K562 (cell line): ENCODE data around the gene GLRA2. TPM values are rescaled to one million over a fixed set of nuclear protein-coding genes. Genes with fewer than 3 reads are reported as not detected.

Source experiments
- ATAC-seq: fragments of 200-7000 bp; cut with Tn5 transposase; 3 replicates; pipeline ENCODE4 v1.9.1; 2020; ENCODE audit warnings: moderate library complexity
- BruUV-seq: library from RNA; stranded (reverse); fragments of 400-500 nt; replicated peaks from 2 replicates; lab custom pipeline; 2021; lab: Mats Ljungman, UMichigan
- CTCF ChIA-PET: fragments of 300-600 bp; formaldehyde crosslinking; extraction: SDS; loops from one replicate; lab custom pipeline; 2021; ENCODE audit warnings: low intra/inter-chr PET ratio; lab: Yijun Ruan, JAX
- POLR2A ChIA-PET: fragments of 300-600, 350-650 bp; sonication (Branson Sonifier 250); formaldehyde crosslinking; extraction: SDS; loops from one replicate; lab custom pipeline; 2021; ENCODE audit warnings: antibody characterized with exemption, inconsistent platforms; lab: Yijun Ruan, JAX
- DNase-seq, 4 experiments: peaks; one replicate each; pipeline versions ENCODE4 v3.0.0 to v3.0.0-alpha.2; 2011 to 2018; ENCODE audit warnings: low spot score in 3 of 4, mixed read lengths in 3 of 4; ENCODE audit errors: extremely low read depth in 1 of 4
- FAIRE-seq: peaks from 2 replicates; lab custom pipeline; 2011; peaks lifted over from hg19 to GRCh38; lab: Jason Lieb, UNC
- H2AFZ ChIP-seq: 2 replicates; pipeline ENCODE4 v1.6.0; 2011; ENCODE audit warnings: low read depth, low read length, control low read depth, inconsistent platforms
- H3K27ac ChIP-seq: fragments of 200-600 bp; 3 replicates; pipeline ENCODE4 v1.8.0; 2011; ENCODE audit warnings: low read depth, mild to moderate bottlenecking, control low read depth, inconsistent platforms, low read length, moderate library complexity, mixed read lengths; ENCODE audit errors: extremely low read depth
- H3K27me3 ChIP-seq, 2 experiments: fragments of 300-600 bp in 1 of 2; 2 replicates in 1 of 2; 3 replicates in 1 of 2; pipeline versions ENCODE4 v1.6.0 to v1.8.0; 2011; ENCODE audit warnings: inconsistent platforms in 2 of 2, low read length in 2 of 2, mild to moderate bottlenecking in 1 of 2, mixed read lengths in 1 of 2, moderate library complexity in 1 of 2; ENCODE audit not compliant: control insufficient read depth in 2 of 2, insufficient read depth in 2 of 2
- H3K36me3 ChIP-seq: fragments of 300-600 bp; 3 replicates; pipeline ENCODE4 v1.8.0; 2011; ENCODE audit warnings: mild to moderate bottlenecking, low read length, inconsistent platforms; ENCODE audit not compliant: control insufficient read depth, insufficient read depth
- H3K4me1 ChIP-seq, 2 experiments: fragments of 200-600 bp in 1 of 2; replicated peaks in 1 of 2; 2 replicates in 1 of 2; 3 replicates in 1 of 2; pipeline versions ENCODE4 v1.5.1 to v1.8.0; 2011; ENCODE audit warnings: inconsistent platforms in 2 of 2, low read length in 2 of 2, mild to moderate bottlenecking in 1 of 2, mixed read lengths in 1 of 2, moderate library complexity in 1 of 2; ENCODE audit not compliant: control insufficient read depth in 2 of 2, insufficient read depth in 2 of 2
- H3K4me2 ChIP-seq: 2 replicates; pipeline ENCODE4 v1.6.1; 2011; ENCODE audit warnings: low read length, control low read depth, inconsistent platforms, mixed read lengths; ENCODE audit not compliant: insufficient read depth
- H3K4me3 ChIP-seq: fragments of 200-600 bp; sonication (generic), shearing (Covaris generic); 2 replicates; pipeline ENCODE4 v1.5.1; 2016; ENCODE audit warnings: control low read depth, inconsistent platforms
- H3K79me2 ChIP-seq: fragments of 200-600 bp; 3 replicates; pipeline ENCODE4 v1.8.0; 2011; ENCODE audit warnings: low read length, inconsistent platforms; ENCODE audit not compliant: control insufficient read depth, insufficient read depth
- H3K9ac ChIP-seq, 2 experiments: 2 replicates each; pipeline versions ENCODE4 v1.6.0 to v1.6.1; 2011; ENCODE audit warnings: low read depth in 2 of 2, low read length in 2 of 2, control low read depth in 1 of 2, inconsistent platforms in 1 of 2, mild to moderate bottlenecking in 1 of 2, mixed read lengths in 1 of 2; ENCODE audit not compliant: insufficient read depth in 1 of 2
- H3K9me1 ChIP-seq: one replicate; pipeline ENCODE4 v1.6.0; 2011; ENCODE audit warnings: inconsistent platforms, mild to moderate bottlenecking, low read length, moderate library complexity; ENCODE audit not compliant: control insufficient read depth, insufficient read depth
- H3K9me3 ChIP-seq: replicated peaks from 2 replicates; pipeline ENCODE4 v1.5.1; 2011; ENCODE audit warnings: low read depth, low read length, inconsistent platforms; ENCODE audit not compliant: control insufficient read depth, insufficient read depth
- H4K20me1 ChIP-seq: replicated peaks from 2 replicates; pipeline ENCODE4 v1.6.1; 2011; ENCODE audit warnings: low read length, inconsistent platforms, mixed read lengths; ENCODE audit not compliant: control insufficient read depth, insufficient read depth
- BDP1 ChIP-seq: IDR thresholded peaks from 3 replicates; pipeline ENCODE4 v1.6.1; 2011; ENCODE audit not compliant: insufficient read length, insufficient read depth
- XRCC4 ChIP-seq: IDR thresholded peaks from one replicate; pipeline ENCODE4 v1.6.1; 2011; ENCODE audit not compliant: insufficient read depth, insufficient read length; ENCODE audit errors: extremely low read depth
- ZNF217 ChIP-seq: sonication (generic); formaldehyde crosslinking; IDR thresholded peaks from 2 replicates; pipeline ENCODE4 v1.8.0; 2022; ENCODE audit warnings: mild to moderate bottlenecking, missing genetic modification reagents
- ZNF445 ChIP-seq: fragments of 250-450 bp; sonication (Bioruptor Pico); IDR thresholded peaks from 2 replicates; pipeline ENCODE4 v1.4.0; 2020; ENCODE audit warnings: low read depth, mild to moderate bottlenecking, moderate library complexity
- ZNF695 ChIP-seq: fragments of 450-650 bp; formaldehyde crosslinking; IDR thresholded peaks from 2 replicates; pipeline ENCODE4 v1.4.0; 2020; ENCODE audit warnings: mild to moderate bottlenecking, moderate library complexity
- WGBS: fragments of 100-300 bp; shearing (Covaris generic); methylation state at CpG from one replicate; pipeline ENCODE4 v1.1.6; 2016; ENCODE audit warnings: low coverage, mixed read lengths; ENCODE audit not compliant: insufficient coverage; ENCODE audit errors: missing lambda C conversion rate; 5-methylcytosine and 5-hydroxymethylcytosine counted together
- in situ Hi-C: fragments of 300-500 bp; cut with MboI; formaldehyde crosslinking; loops from 4 replicates; pipeline ENCODE4 v1.15.0; 2018; ENCODE audit warnings: inconsistent platforms, mixed read lengths
- intact Hi-C: fragments of 100-400 bp; cut with micrococcal nuclease; formaldehyde crosslinking; loops from 2 replicates; pipeline ENCODE4 v1.14.2; 2022
- polyA plus RNA-seq, 8 experiments: library from polyadenylated mRNA; depleted of rRNA in 4 of 8; stranded (reverse) in 5 of 8; unstranded in 3 of 8; fragments of >200 nt; fragmentation: Nextera tagmentation in 2 of 8; fragmentation: Illumina TruSeq in 1 of 8; extraction: Ambion mirVana in 2 of 8; extraction: Trizol in 1 of 8; gene quantifications; 2 replicates each; pipeline versions ENCODE4 v1.2.1 to v1.2.3, GENCODE V29; 2011 to 2014; ENCODE audit warnings: inconsistent platforms in 1 of 8, missing spikeins in 1 of 8
- total RNA-seq, 7 experiments: library from RNA; depleted of rRNA in 6 of 7; stranded (reverse); fragments of >200 nt in 6 of 7; fragmentation: Illumina TruSeq in 2 of 7; extraction: Trizol in 2 of 7; gene quantifications; 2 replicates each; pipeline versions ENCODE4 v1.2.1 to v1.2.3, GENCODE V29; 2011 to 2021; ENCODE audit warnings: low replicate concordance in 1 of 7
- TF ChIP-seq, protein P1 (sequence below): IDR thresholded peaks from 2 replicates; pipeline ENCODE4 v1.6.1; 2016; ENCODE audit warnings: missing genetic modification characterization, missing compliant biosample characterization
- TF ChIP-seq, protein P2 (sequence below): sonication (generic); formaldehyde crosslinking; IDR thresholded peaks from 2 replicates; pipeline ENCODE4 v1.8.0; 2022; ENCODE audit warnings: mild to moderate bottlenecking, missing genetic modification reagents, borderline replicate concordance
- TF ChIP-seq, protein P3 (sequence below): sonication (generic); formaldehyde crosslinking; IDR thresholded peaks from 2 replicates; pipeline ENCODE4 v1.8.1; 2023; ENCODE audit warnings: mild to moderate bottlenecking, missing genetic modification reagents

GLRA2 gene
- total and polyA plus RNA-seq, 9 of the 15 experiments (the other 6 are each of a cell fraction or from before 2014, with no cell fraction given), result not detected

DNA sequence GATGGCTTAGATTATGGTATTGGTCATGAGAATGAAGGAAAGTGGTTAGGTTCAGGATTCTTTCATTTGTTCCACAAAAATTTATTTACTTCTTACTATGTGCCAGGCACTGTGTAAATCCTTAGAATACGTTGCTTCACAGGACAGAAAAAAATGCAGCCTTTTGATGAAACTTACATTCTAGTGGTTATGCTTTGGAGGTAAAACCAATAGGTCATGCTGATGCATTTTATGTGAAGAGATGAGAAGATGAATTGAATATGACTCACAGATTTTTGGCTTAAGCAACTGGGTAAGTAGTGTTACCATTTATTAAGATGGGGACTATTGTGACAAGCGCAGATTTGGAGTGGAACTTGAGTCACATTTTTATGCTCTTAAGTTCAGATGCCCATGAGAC, 165.3 kb downstream of the GLRA2 start:
- ChIA-PET CTCF (no interaction called here), POLR2A (no interaction called here)
- intact Hi-C loops, result no loop called here
- no peak overlapping the region for H2AFZ ChIP-seq
- no peak for ATAC-seq
- no TSS peak for BruUV-seq
- H3K27me3 ChIP-seq, result no peaks in the 10 kb centered on the region
- H4K20me1 ChIP-seq, result no peaks in the 10 kb centered on the region
- H3K9ac ChIP-seq, result no peak overlapping the region
- no peak overlapping the region for H3K27ac ChIP-seq
- H3K4me3 ChIP-seq, result no peak overlapping the region
- no peaks in the 10 kb centered on the region for H3K9me3 ChIP-seq
- H3K9me1 ChIP-seq, result no peaks in the 10 kb centered on the region
- H3K36me3 ChIP-seq, result no peaks in the 10 kb centered on the region
- no peak overlapping the region for H3K4me2 ChIP-seq
- H3K79me2 ChIP-seq, result no peaks in the 10 kb centered on the region
- H3K4me1 ChIP-seq, result no peaks in the 10 kb centered on the region
- WGBS, result 0% methylated on average over 2 of the region's 2 CpGs
- DNase-seq, result no peak
- no peak for FAIRE-seq
- in situ Hi-C loops, result no loop called here
- TF ChIP-seq ZNF217 (no peak), ZNF695 (CRISPR knock-in tag) (no peak), XRCC4 (no peak), ZNF445 (CRISPR knock-in tag) (no peak), BDP1 (no peak)
- TF ChIP-seq, protein P1, sequence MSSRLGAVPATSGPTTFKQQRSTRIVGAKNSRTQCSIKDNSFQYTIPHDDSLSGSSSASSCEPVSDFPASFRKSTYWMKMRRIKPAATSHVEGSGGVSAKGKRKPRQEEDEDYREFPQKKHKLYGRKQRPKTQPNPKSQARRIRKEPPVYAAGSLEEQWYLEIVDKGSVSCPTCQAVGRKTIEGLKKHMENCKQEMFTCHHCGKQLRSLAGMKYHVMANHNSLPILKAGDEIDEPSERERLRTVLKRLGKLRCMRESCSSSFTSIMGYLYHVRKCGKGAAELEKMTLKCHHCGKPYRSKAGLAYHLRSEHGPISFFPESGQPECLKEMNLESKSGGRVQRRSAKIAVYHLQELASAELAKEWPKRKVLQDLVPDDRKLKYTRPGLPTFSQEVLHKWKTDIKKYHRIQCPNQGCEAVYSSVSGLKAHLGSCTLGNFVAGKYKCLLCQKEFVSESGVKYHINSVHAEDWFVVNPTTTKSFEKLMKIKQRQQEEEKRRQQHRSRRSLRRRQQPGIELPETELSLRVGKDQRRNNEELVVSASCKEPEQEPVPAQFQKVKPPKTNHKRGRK (tag), result no peak
- TF ChIP-seq, protein P2, sequence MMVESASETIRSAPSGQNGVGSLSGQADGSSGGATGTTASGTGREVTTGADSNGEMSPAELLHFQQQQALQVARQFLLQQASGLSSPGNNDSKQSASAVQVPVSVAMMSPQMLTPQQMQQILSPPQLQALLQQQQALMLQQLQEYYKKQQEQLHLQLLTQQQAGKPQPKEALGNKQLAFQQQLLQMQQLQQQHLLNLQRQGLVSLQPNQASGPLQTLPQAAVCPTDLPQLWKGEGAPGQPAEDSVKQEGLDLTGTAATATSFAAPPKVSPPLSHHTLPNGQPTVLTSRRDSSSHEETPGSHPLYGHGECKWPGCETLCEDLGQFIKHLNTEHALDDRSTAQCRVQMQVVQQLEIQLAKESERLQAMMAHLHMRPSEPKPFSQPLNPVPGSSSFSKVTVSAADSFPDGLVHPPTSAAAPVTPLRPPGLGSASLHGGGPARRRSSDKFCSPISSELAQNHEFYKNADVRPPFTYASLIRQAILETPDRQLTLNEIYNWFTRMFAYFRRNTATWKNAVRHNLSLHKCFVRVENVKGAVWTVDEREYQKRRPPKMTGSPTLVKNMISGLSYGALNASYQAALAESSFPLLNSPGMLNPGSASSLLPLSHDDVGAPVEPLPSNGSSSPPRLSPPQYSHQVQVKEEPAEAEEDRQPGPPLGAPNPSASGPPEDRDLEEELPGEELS, result no peak
- TF ChIP-seq, protein P3, sequence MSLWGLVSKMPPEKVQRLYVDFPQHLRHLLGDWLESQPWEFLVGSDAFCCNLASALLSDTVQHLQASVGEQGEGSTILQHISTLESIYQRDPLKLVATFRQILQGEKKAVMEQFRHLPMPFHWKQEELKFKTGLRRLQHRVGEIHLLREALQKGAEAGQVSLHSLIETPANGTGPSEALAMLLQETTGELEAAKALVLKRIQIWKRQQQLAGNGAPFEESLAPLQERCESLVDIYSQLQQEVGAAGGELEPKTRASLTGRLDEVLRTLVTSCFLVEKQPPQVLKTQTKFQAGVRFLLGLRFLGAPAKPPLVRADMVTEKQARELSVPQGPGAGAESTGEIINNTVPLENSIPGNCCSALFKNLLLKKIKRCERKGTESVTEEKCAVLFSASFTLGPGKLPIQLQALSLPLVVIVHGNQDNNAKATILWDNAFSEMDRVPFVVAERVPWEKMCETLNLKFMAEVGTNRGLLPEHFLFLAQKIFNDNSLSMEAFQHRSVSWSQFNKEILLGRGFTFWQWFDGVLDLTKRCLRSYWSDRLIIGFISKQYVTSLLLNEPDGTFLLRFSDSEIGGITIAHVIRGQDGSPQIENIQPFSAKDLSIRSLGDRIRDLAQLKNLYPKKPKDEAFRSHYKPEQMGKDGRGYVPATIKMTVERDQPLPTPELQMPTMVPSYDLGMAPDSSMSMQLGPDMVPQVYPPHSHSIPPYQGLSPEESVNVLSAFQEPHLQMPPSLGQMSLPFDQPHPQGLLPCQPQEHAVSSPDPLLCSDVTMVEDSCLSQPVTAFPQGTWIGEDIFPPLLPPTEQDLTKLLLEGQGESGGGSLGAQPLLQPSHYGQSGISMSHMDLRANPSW, result no peak
